ENCODE results near the gene RFNG.
A peak's percentile ranks its signal among the peaks of the same experiment; 100 is the strongest.

- peak; percentile 40 for TF ChIP-seq CTCF (IDR thresholded peaks at IDR 0.05; ENCODE audit: insufficient read depth, low read length, poor library complexity, severe bottlenecking)
- TF ChIP-seq EZH2phosphoT487 (conservative IDR thresholded peaks at IDR 0.05; ENCODE audit: low read length), result no peak
Observed at GRCh38 chr17:82030470-82031302, 20.9 kb downstream of the RFNG start.

Data from SU-DHL-6 (cell line).